ENCODE measurements around the gene RTN4RL1. TPM values are rescaled to one million over a fixed set of nuclear protein-coding genes. Genes with fewer than 3 reads are reported as not detected.

RTN4RL1 gene
- total RNA-seq, 1 experiment from 2014 or later: 0.22 TPM

GRCh38 chr17:1979182-1979985 is 45.8 kb downstream of the RTN4RL1 start:
- Histone ChIP-seq H3K4ac (ENCODE audit: low read depth, low read length) (no peak overlapping the region), H4K5ac (ENCODE audit: insufficient read length, low read depth, low read length) (no peak overlapping the region), H4K20me1 (ENCODE audit: control insufficient read depth, insufficient read depth, insufficient read length) (no peaks in the 10 kb centered on the region), H3K18ac (ENCODE audit: insufficient read length, low read depth, low read length) (no peak overlapping the region), H3K9ac (ENCODE audit: extremely low read depth, insufficient read length, low read length) (no peak overlapping the region), H3K9me3 (ENCODE audit: control insufficient read depth, low read depth, low read length) (no peaks in the 10 kb centered on the region), H3K79me2 (ENCODE audit: insufficient read depth, low read length) (no peaks in the 10 kb centered on the region), H3K27ac (ENCODE audit: insufficient read length, low read depth, low read length) (no peak overlapping the region), H3K4me2 (ENCODE audit: insufficient read depth, insufficient read length, low read length) (no peak overlapping the region), H3K79me1 (ENCODE audit: insufficient read depth, low read depth, low read length, poor library complexity, severe bottlenecking) (no peaks in the 10 kb centered on the region), H2BK5ac (ENCODE audit: insufficient read length, low read length) (no peak overlapping the region), H3K4me1 (ENCODE audit: insufficient read depth, low read length) (no peaks in the 10 kb centered on the region), H2BK20ac (ENCODE audit: low read depth, low read length, poor library complexity, severe bottlenecking) (no peak overlapping the region), H3K56ac (ENCODE audit: insufficient read length, low read depth, low read length) (no peak overlapping the region), H3K27me3 (ENCODE audit: insufficient read depth, low read length) (no peaks in the 10 kb centered on the region; the same call in 1 of the 2 replicates), H2AFZ (ENCODE audit: low read length) (no peak overlapping the region), H3K14ac (ENCODE audit: insufficient read depth, low read length) (no peak overlapping the region), H3K23me2 (ENCODE audit: insufficient read length, low read depth, low read length, poor library complexity, severe bottlenecking) (no peaks in the 10 kb centered on the region), H2BK120ac (ENCODE audit: low read depth, low read length, poor library complexity, severe bottlenecking) (no peak overlapping the region), H2AK5ac (ENCODE audit: insufficient read length, low read length) (no peak overlapping the region), H2BK12ac (ENCODE audit: insufficient read length, low read depth, low read length) (no peak overlapping the region), H3K23ac (ENCODE audit: insufficient read length, low read depth, low read length) (no peak overlapping the region), H4K91ac (ENCODE audit: insufficient read length, low read depth, low read length) (no peak overlapping the region), H4K8ac (replicated peaks; ENCODE audit: insufficient read length, low read depth, low read length) (no peak overlapping the region), H3T11ph (ENCODE audit: low read length) (no peak overlapping the region), H2BK15ac (ENCODE audit: low read depth, low read length) (no peak overlapping the region)
- no peak for DNase-seq
- H3K36me3 Mint-ChIP-seq (ENCODE audit: insufficient read depth in 1 of 3, low read depth in 3 of 3): no peaks in the 10 kb centered on the region
- peaks cover 10 to 14% of the 10 kb centered on the region in 2 experiments for H3K4me1 Mint-ChIP-seq
- no peak overlapping the region for H3K4me3 Mint-ChIP-seq
- no peaks in the 10 kb centered on the region for H3K9me3 Mint-ChIP-seq
- no peak for TF ChIP-seq CTCF (conservative IDR thresholded peaks at IDR 0.05)
- no CpG with 5 or more reads among the region's 11 CpGs for WGBS (ENCODE audit: extremely low coverage, insufficient read length, low lambda C conversion rate)
- peaks cover 37% of the 10 kb centered on the region for H3K27me3 Mint-ChIP-seq (ENCODE audit: low read depth)
- no peak overlapping the region for H3K27ac Mint-ChIP-seq

Measured in H9 (cell line).